Measurements from ENCODE around the gene OCA2. TPM values are rescaled to one million over a fixed set of nuclear protein-coding genes. Genes with fewer than 3 reads are reported as not detected.
"Not testable (repeated sequence)": the region's sequence is repeated elsewhere in the genome, so short reads cannot be mapped to it uniquely, and the experiment has no call there.

OCA2 gene
- total RNA-seq, 2 experiments from 2014 or later = not detected

GRCh38 chr15:28128031-28128430 lies 28.9 kb upstream of the OCA2 start:
- no peak for DNase-seq
- intact Hi-C loops (cut with micrococcal nuclease) = loop anchor here (5.0 to 10.0 kb wide), 2 partner anchors 599 to 667 kb away; no protein-coding TSS in a partner anchor
- Mint-ChIP-seq H3K27me3 (ENCODE audit: low read depth) (no peaks in the 10 kb centered on the region), H3K4me1 (ENCODE audit: low read depth) (no peaks in the 10 kb centered on the region), H3K27ac (no peak overlapping the region), H3K4me3 (no peak overlapping the region), H3K9me3 (no peaks in the 10 kb centered on the region), H3K36me3 (ENCODE audit: low read depth) (peaks cover 21% of the 10 kb centered on the region)
- CTCF ChIA-PET = no interaction called here

GRCh38 chr15:28127036-28127435 lies 27.9 kb upstream of the OCA2 start:
- Mint-ChIP-seq H3K27ac (no peak overlapping the region), H3K27me3 (ENCODE audit: low read depth) (no peaks in the 10 kb centered on the region), H3K4me1 (ENCODE audit: low read depth) (no peaks in the 10 kb centered on the region), H3K9me3 (no peaks in the 10 kb centered on the region), H3K4me3 (no peak overlapping the region), H3K36me3 (ENCODE audit: low read depth) (peaks cover 20% of the 10 kb centered on the region)
- intact Hi-C loops (cut with micrococcal nuclease) = loop anchor here (5.0 to 10.0 kb wide), 2 partner anchors 600 to 668 kb away; no protein-coding TSS in a partner anchor
- DNase-seq = no peak
- CTCF ChIA-PET = interaction anchor here (1.4 to 1.8 kb wide), 2 partner anchors 8 to 42 kb away, joined by 4 read pairs; no protein-coding TSS in a partner anchor

GRCh38 chr15:28125673-28126651 lies 26.8 kb upstream of the OCA2 start:
- H3K4me3 Mint-ChIP-seq = no peak overlapping the region
- H3K36me3 Mint-ChIP-seq (ENCODE audit: low read depth) = peaks cover 21% of the 10 kb centered on the region
- H3K9me3 Mint-ChIP-seq = no peaks in the 10 kb centered on the region
- intact Hi-C loops (cut with micrococcal nuclease) = loop anchor here (5.0 to 10.0 kb wide), 2 partner anchors 601 to 669 kb away; no protein-coding TSS in a partner anchor
- H3K4me1 Mint-ChIP-seq (ENCODE audit: low read depth) = no peaks in the 10 kb centered on the region
- H3K27me3 Mint-ChIP-seq (ENCODE audit: low read depth) = no peaks in the 10 kb centered on the region
- CTCF ChIA-PET = interaction anchor here (0.6 to 1.8 kb wide), 8 partner anchors 8 to 338 kb away, joined by 3 to 4 read pairs (median 3); no protein-coding TSS in a partner anchor
- no peak for DNase-seq
- H3K27ac Mint-ChIP-seq = no peak overlapping the region

- Mint-ChIP-seq H3K27ac (no peak overlapping the region), H3K27me3 (ENCODE audit: low read depth) (no peaks in the 10 kb centered on the region), H3K9me3 (no peaks in the 10 kb centered on the region), H3K4me3 (no peak overlapping the region), H3K4me1 (ENCODE audit: low read depth) (no peaks in the 10 kb centered on the region), H3K36me3 (ENCODE audit: low read depth) (peaks cover 26% of the 10 kb centered on the region)
- intact Hi-C loops (cut with micrococcal nuclease) = loop anchor here (5.0 to 10.0 kb wide), 3 partner anchors 602 to 1238 kb away; no protein-coding TSS in a partner anchor
- no peak for DNase-seq
- CTCF ChIA-PET = no interaction called here
Measured at GRCh38 chr15:28124841-28125240, 25.7 kb upstream of the OCA2 start.

- Mint-ChIP-seq H3K27me3 (ENCODE audit: low read depth) (no peaks in the 10 kb centered on the region), H3K4me3 (no peak overlapping the region), H3K27ac (no peak overlapping the region), H3K9me3 (no peaks in the 10 kb centered on the region), H3K4me1 (ENCODE audit: low read depth) (no peaks in the 10 kb centered on the region), H3K36me3 (ENCODE audit: low read depth) (peaks cover 26% of the 10 kb centered on the region)
- peak; percentile 60 for DNase-seq
- CTCF ChIA-PET = interaction anchor here (1.5 kb wide), 1 partner anchor 31 kb away, joined by 4 read pairs; no protein-coding TSS in a partner anchor
- intact Hi-C loops (cut with micrococcal nuclease) = loop anchor here (1.0 to 10.0 kb wide), 3 partner anchors 37 to 1236 kb away; no protein-coding TSS in a partner anchor
Measured at GRCh38 chr15:28123408-28124023, 24.4 kb upstream of the OCA2 start.

GRCh38 chr15:28122038-28122949 lies 23.2 kb upstream of the OCA2 start:
- CTCF ChIA-PET = interaction anchor here (0.6 kb wide), 1 partner anchor 149 kb away, joined by 4 read pairs; no protein-coding TSS in a partner anchor
- Mint-ChIP-seq H3K9me3 (no peaks in the 10 kb centered on the region), H3K27ac (no peak overlapping the region), H3K36me3 (ENCODE audit: low read depth) (peaks cover 27% of the 10 kb centered on the region), H3K27me3 (ENCODE audit: low read depth) (no peaks in the 10 kb centered on the region), H3K4me1 (ENCODE audit: low read depth) (no peaks in the 10 kb centered on the region), H3K4me3 (no peak overlapping the region)
- DNase-seq = no peak
- intact Hi-C loops (cut with micrococcal nuclease) = loop anchor here (5.0 to 10.0 kb wide), 2 partner anchors 673 to 1235 kb away; no protein-coding TSS in a partner anchor

- intact Hi-C loops (cut with micrococcal nuclease) = loop anchor here (5.0 to 10.0 kb wide), 2 partner anchors 673 to 1234 kb away; no protein-coding TSS in a partner anchor
- H3K27ac Mint-ChIP-seq; H3K4me1 Mint-ChIP-seq (ENCODE audit: low read depth); H3K9me3 Mint-ChIP-seq; H3K4me3 Mint-ChIP-seq; H3K27me3 Mint-ChIP-seq (ENCODE audit: low read depth); DNase-seq: not testable (repeated sequence)
- H3K36me3 Mint-ChIP-seq (ENCODE audit: low read depth) = peaks cover 26% of the 10 kb centered on the region
- CTCF ChIA-PET = interaction anchor here (0.6 kb wide), 1 partner anchor 148 kb away, joined by 4 read pairs; no protein-coding TSS in a partner anchor
Measured at GRCh38 chr15:28121577-28121976, 22.5 kb upstream of the OCA2 start.

- H3K4me1 Mint-ChIP-seq (ENCODE audit: low read depth) = no peaks in the 10 kb centered on the region
- H3K27ac Mint-ChIP-seq = no peak overlapping the region
- peaks cover 32% of the 10 kb centered on the region for H3K36me3 Mint-ChIP-seq (ENCODE audit: low read depth)
- intact Hi-C loops (cut with micrococcal nuclease) = loop anchor here (5.0 to 10.0 kb wide), 2 partner anchors 675 to 1233 kb away; no protein-coding TSS in a partner anchor
- CTCF ChIA-PET = no interaction called here
- no peak overlapping the region for H3K4me3 Mint-ChIP-seq
- H3K9me3 Mint-ChIP-seq = no peaks in the 10 kb centered on the region
- no peaks in the 10 kb centered on the region for H3K27me3 Mint-ChIP-seq (ENCODE audit: low read depth)
- no peak for DNase-seq
Measured at GRCh38 chr15:28120359-28120640, 21.2 kb upstream of the OCA2 start.

- H3K4me1 Mint-ChIP-seq (ENCODE audit: low read depth) = no peaks in the 10 kb centered on the region
- CTCF ChIA-PET = no interaction called here
- no peak overlapping the region for H3K27ac Mint-ChIP-seq
- no peak for DNase-seq
- no peaks in the 10 kb centered on the region for H3K27me3 Mint-ChIP-seq (ENCODE audit: low read depth)
- H3K9me3 Mint-ChIP-seq = no peaks in the 10 kb centered on the region
- peaks cover 31% of the 10 kb centered on the region for H3K36me3 Mint-ChIP-seq (ENCODE audit: low read depth)
- intact Hi-C loops (cut with micrococcal nuclease) = no loop called here
- no peak overlapping the region for H3K4me3 Mint-ChIP-seq
Measured at GRCh38 chr15:28118531-28118930, 19.4 kb upstream of the OCA2 start.

- Mint-ChIP-seq H3K9me3 (no peaks in the 10 kb centered on the region), H3K4me3 (no peak overlapping the region), H3K27ac (no peak overlapping the region), H3K4me1 (ENCODE audit: low read depth) (no peaks in the 10 kb centered on the region), H3K27me3 (ENCODE audit: low read depth) (no peaks in the 10 kb centered on the region), H3K36me3 (ENCODE audit: low read depth) (peaks cover 33% of the 10 kb centered on the region)
- CTCF ChIA-PET = interaction anchor here (0.9 to 1.0 kb wide), 2 partner anchors 8 to 32 kb away, joined by 3 read pairs; no protein-coding TSS in a partner anchor
- DNase-seq = no peak
- intact Hi-C loops (cut with micrococcal nuclease) = no loop called here
Measured at GRCh38 chr15:28118083-28118482, 19.0 kb upstream of the OCA2 start.

GRCh38 chr15:28117432-28117990 lies 18.4 kb upstream of the OCA2 start:
- Mint-ChIP-seq H3K27me3 (ENCODE audit: low read depth) (no peaks in the 10 kb centered on the region), H3K4me3 (no peak overlapping the region), H3K36me3 (ENCODE audit: low read depth) (peaks cover 33% of the 10 kb centered on the region), H3K27ac (no peak overlapping the region), H3K9me3 (no peaks in the 10 kb centered on the region), H3K4me1 (ENCODE audit: low read depth) (no peaks in the 10 kb centered on the region)
- DNase-seq = no peak
- intact Hi-C loops (cut with micrococcal nuclease) = no loop called here
- CTCF ChIA-PET = interaction anchor here (0.9 to 1.0 kb wide), 2 partner anchors 9 to 32 kb away, joined by 3 read pairs; no protein-coding TSS in a partner anchor

Measured in activated naive CD4-positive, alpha-beta T cell treated with anti-CD3 and anti-CD28 coated beads for 36 hours (primary cell).